B cell (primary cell): ENCODE results near the gene KIF23. TPM values are rescaled to one million over a fixed set of nuclear protein-coding genes. Genes with fewer than 3 reads are reported as not detected.
A peak's percentile ranks its signal among the peaks of the same experiment; 100 is the strongest.

Experiments used
- ATAC-seq: fragments of 200-7000 bp; cut with Tn5 transposase; one replicate; pipeline ENCODE4 v1.10.0; 2021; ENCODE audit warnings: low read depth, mild to moderate bottlenecking, moderate number of reproducible peaks, moderate library complexity
- CTCF ChIA-PET: fragments of 350-600 bp; sonication (Branson Sonifier 250); formaldehyde crosslinking; loops from one replicate; lab custom pipeline; 2021; ENCODE audit warnings: antibody characterized with exemption, inconsistent platforms; lab: Charles Lee
- POLR2A ChIA-PET: fragments of 350-600 bp; sonication (Branson Sonifier 250); formaldehyde crosslinking; loops from one replicate; lab custom pipeline; 2021; ENCODE audit warnings: antibody characterized with exemption; lab: Charles Lee
- DNase-seq: peaks from one replicate; pipeline ENCODE4 v3.0.0; 2013
- H2AFZ ChIP-seq: 2 replicates; pipeline ENCODE4 v1.6.1; 2012; ENCODE audit warnings: mild to moderate bottlenecking, low read depth, low read length; ENCODE audit not compliant: insufficient read depth, poor library complexity, severe bottlenecking
- H3K27ac ChIP-seq, 2 donors: 1 replicate in 1 of 2; 2 replicates in 1 of 2; pipeline ENCODE4 v1.5.1; 2012 to 2013; ENCODE audit warnings: low read length in 2 of 2, mild to moderate bottlenecking in 2 of 2, moderate library complexity in 1 of 2
- H3K27me3 ChIP-seq, 4 experiments: fragments of 200-600 bp in 1 of 4; sonication (generic) in 1 of 4; replicated peaks in 1 of 4; 1 replicate in 2 of 4; 2 replicates in 2 of 4; pipeline versions ENCODE4 v1.6.1 to v1.7.0; 2013 to 2016; ENCODE audit warnings: low read length in 3 of 4, mild to moderate bottlenecking in 2 of 4, mixed read lengths in 1 of 4, moderate library complexity in 1 of 4; ENCODE audit not compliant: insufficient read depth in 4 of 4, control insufficient read depth in 3 of 4; ENCODE audit errors: control extremely low read depth in 1 of 4
- H3K36me3 ChIP-seq, 2 experiments: replicated peaks in 1 of 2; 1 replicate in 1 of 2; 2 replicates in 1 of 2; pipeline versions ENCODE4 v1.6.1 to v1.7.1; 2013; ENCODE audit warnings: low read length in 1 of 2; ENCODE audit not compliant: insufficient read depth in 2 of 2, control insufficient read depth in 1 of 2; ENCODE audit errors: control extremely low read depth in 1 of 2, extremely low read depth in 1 of 2
- H3K4me1 ChIP-seq, 2 donors: fragments of 200-600 bp in 1 of 2; sonication (generic) in 1 of 2; 1 replicate in 1 of 2; 2 replicates in 1 of 2; pipeline versions ENCODE4 v1.5.1 to v1.6.1; 2013 to 2017; ENCODE audit warnings: low read length in 2 of 2; ENCODE audit not compliant: control insufficient read depth in 2 of 2, insufficient read depth in 2 of 2
- H3K4me2 ChIP-seq: replicated peaks from 2 replicates; pipeline ENCODE3; 2012; ENCODE audit warnings: mild to moderate bottlenecking, low read depth, low read length; ENCODE audit not compliant: poor library complexity, severe bottlenecking
- H3K4me3 ChIP-seq, 5 experiments: fragments of 200-600 bp in 1 of 5; sonication (generic) in 1 of 5; 1 replicate in 3 of 5; 2 replicates in 2 of 5; pipeline versions ENCODE4 v1.5.1 to v1.7.0; 2011 to 2016; ENCODE audit warnings: low read length in 4 of 5, mild to moderate bottlenecking in 4 of 5, low read depth in 2 of 5, control low read depth in 1 of 5, moderate library complexity in 1 of 5; ENCODE audit not compliant: insufficient read depth in 1 of 5; ENCODE audit errors: control extremely low read depth in 1 of 5, extremely low read depth in 1 of 5
- H3K79me2 ChIP-seq: fragments of 200-600 bp; sonication (generic); one replicate; pipeline ENCODE4 v1.6.0; 2016; ENCODE audit warnings: low read length; ENCODE audit not compliant: control insufficient read depth, insufficient read depth
- H3K9ac ChIP-seq: fragments of 200-600 bp; sonication (generic); 2 replicates; pipeline ENCODE4 v1.6.1; 2017; ENCODE audit warnings: mild to moderate bottlenecking, low read length, moderate library complexity
- H3K9me3 ChIP-seq, 3 donors: one replicate each; pipeline versions ENCODE4 v1.6.1 to v1.7.1; 2013; ENCODE audit warnings: low read length in 2 of 3; ENCODE audit not compliant: control insufficient read depth in 2 of 3, insufficient read depth in 1 of 3; ENCODE audit errors: control extremely low read depth in 1 of 3
- H4K20me1 ChIP-seq: 2 replicates; pipeline ENCODE4 v1.6.0; 2012; ENCODE audit warnings: mild to moderate bottlenecking, low read length; ENCODE audit not compliant: insufficient read depth, control insufficient read depth, poor library complexity, severe bottlenecking
- H3K27ac Mint-ChIP-seq: one replicate; pipeline ENCODE4 v1.8.0; 2021; ENCODE audit warnings: mixed read lengths
- H3K27me3 Mint-ChIP-seq: one replicate; pipeline ENCODE4 v1.8.0; 2021; ENCODE audit warnings: mixed read lengths
- H3K4me1 Mint-ChIP-seq: one replicate; pipeline ENCODE4 v1.8.0; 2021; ENCODE audit warnings: mixed read lengths
- H3K4me3 Mint-ChIP-seq: one replicate; pipeline ENCODE4 v1.8.0; 2021; ENCODE audit warnings: mixed read lengths
- H3K9me3 Mint-ChIP-seq: one replicate; pipeline ENCODE4 v1.8.0; 2022; ENCODE audit warnings: mixed read lengths; ENCODE audit not compliant: insufficient read depth
- EZH2 ChIP-seq: IDR thresholded peaks from 2 replicates; pipeline ENCODE4 v1.6.1; 2012; ENCODE audit warnings: borderline replicate concordance, low read depth, mild to moderate bottlenecking, moderate library complexity, low read length; ENCODE audit not compliant: insufficient read depth, poor library complexity, severe bottlenecking
- WGBS: methylation state at CpG from one replicate; pipeline ENCODE4 v1.1.5; 2013; ENCODE audit warnings: missing lambda C conversion rate; ENCODE audit not compliant: insufficient coverage; 5-methylcytosine and 5-hydroxymethylcytosine counted together
- intact Hi-C: fragments of 100-400 bp; cut with micrococcal nuclease; formaldehyde crosslinking; loops from one replicate; pipeline ENCODE4 v1.10.0; 2022
- polyA plus RNA-seq: library from polyadenylated mRNA; depleted of rRNA; stranded (reverse); fragments of >200 nt; gene quantifications from 2 replicates; pipeline ENCODE4 v1.2.3, GENCODE V29; 2012
- total RNA-seq, 2 donors: library from RNA; stranded (reverse); fragments of 120-200 nt in 1 of 2; gene quantifications; 1 replicate in 1 of 2; 2 replicates in 1 of 2; pipeline versions ENCODE4 v1.2.3 to v1.2.4, GENCODE V29; 2013 to 2022
- TF ChIP-seq, protein P1 (sequence below): fragments of 200-600 bp; IDR thresholded peaks from one replicate; pipeline ENCODE4 v1.8.0; 2022; ENCODE audit warnings: antibody characterized with exemption, mild to moderate bottlenecking

KIF23 gene
- total and polyA plus RNA-seq, 2 donors (not counting 1 experiment from before 2014, with no cell fraction given) = 0.30 to 0.34 TPM

- peaks cover 0 to 20% (median 8%) of the 10 kb centered on the region in 4 experiments for H3K27me3 ChIP-seq
- 100% methylated on average over 3 of the region's 7 CpGs for WGBS
- TF ChIP-seq EZH2 = no peak
- TF ChIP-seq, protein P1, sequence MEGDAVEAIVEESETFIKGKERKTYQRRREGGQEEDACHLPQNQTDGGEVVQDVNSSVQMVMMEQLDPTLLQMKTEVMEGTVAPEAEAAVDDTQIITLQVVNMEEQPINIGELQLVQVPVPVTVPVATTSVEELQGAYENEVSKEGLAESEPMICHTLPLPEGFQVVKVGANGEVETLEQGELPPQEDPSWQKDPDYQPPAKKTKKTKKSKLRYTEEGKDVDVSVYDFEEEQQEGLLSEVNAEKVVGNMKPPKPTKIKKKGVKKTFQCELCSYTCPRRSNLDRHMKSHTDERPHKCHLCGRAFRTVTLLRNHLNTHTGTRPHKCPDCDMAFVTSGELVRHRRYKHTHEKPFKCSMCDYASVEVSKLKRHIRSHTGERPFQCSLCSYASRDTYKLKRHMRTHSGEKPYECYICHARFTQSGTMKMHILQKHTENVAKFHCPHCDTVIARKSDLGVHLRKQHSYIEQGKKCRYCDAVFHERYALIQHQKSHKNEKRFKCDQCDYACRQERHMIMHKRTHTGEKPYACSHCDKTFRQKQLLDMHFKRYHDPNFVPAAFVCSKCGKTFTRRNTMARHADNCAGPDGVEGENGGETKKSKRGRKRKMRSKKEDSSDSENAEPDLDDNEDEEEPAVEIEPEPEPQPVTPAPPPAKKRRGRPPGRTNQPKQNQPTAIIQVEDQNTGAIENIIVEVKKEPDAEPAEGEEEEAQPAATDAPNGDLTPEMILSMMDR = no peak
- Mint-ChIP-seq H3K27me3 (peaks cover 19% of the 10 kb centered on the region), H3K4me1 (peaks cover 2% of the 10 kb centered on the region), H3K9me3 (peaks cover 2% of the 10 kb centered on the region), H3K4me3 (no peak overlapping the region), H3K27ac (no peak overlapping the region)
- CTCF ChIA-PET = interaction anchor here (0.5 to 12.4 kb wide), 18 partner anchors 10 to 1337 kb away, joined by 3 to 129 read pairs (median 4); partner anchors contain the start of gene TLE3
- no peaks in the 10 kb centered on the region for H4K20me1 ChIP-seq
- no peak overlapping the region for H3K4me2 ChIP-seq
- no peak overlapping the region for H3K9ac ChIP-seq
- H3K27ac ChIP-seq = no peak overlapping the region
- H3K36me3 ChIP-seq = no peaks in the 10 kb centered on the region
- intact Hi-C loops = loop anchor here (10.0 kb wide), 2 partner anchors 1110 to 1250 kb away; no protein-coding TSS in a partner anchor
- peaks cover 0 to 4% of the 10 kb centered on the region in 2 donors for H3K4me1 ChIP-seq
- no peak overlapping the region for H2AFZ ChIP-seq
- H3K9me3 ChIP-seq = peaks cover 0 to 9% (median 5%) of the 10 kb centered on the region in 3 donors
- POLR2A ChIA-PET = no interaction called here
- no peaks in the 10 kb centered on the region for H3K79me2 ChIP-seq
- no peak for DNase-seq
- H3K4me3 ChIP-seq = no peak overlapping the region
- ATAC-seq = no peak
Observed at GRCh38 chr15:69474846-69475455, 60.8 kb downstream of the KIF23 start.

DNA sequence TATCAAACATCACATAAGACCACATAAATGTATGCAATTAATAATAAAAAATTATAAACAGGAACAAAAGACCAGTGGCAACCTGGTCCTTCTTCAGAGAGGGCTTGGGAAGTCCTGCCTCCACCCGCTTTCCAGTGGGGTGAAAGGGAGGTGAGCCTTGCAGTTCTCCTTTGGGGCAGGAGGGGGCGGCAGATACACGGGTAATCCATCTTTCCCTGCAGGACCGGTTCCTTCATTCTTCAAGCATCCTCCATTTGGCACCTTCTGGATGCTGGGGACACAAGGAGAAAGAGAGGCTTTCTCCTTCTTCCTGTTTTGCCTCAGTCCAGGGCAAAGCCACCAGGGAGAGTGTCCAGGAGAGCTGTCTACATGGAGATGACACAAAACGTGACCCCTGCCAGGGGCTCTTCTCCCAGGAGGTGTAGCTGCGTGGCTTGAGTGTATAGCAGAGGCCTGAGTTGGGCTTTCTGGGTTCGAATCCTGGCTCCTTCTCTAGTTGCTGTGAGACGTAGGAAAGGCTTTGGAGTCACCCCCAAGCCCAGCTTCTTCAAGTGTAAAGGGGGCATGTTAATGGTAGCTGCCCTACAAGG, 61.7 kb downstream of the KIF23 start:
- no peak overlapping the region for H3K4me3 Mint-ChIP-seq
- H3K27me3 ChIP-seq = peaks cover 0 to 20% (median 8%) of the 10 kb centered on the region in 4 experiments
- H3K4me1 ChIP-seq = peaks cover 0 to 4% of the 10 kb centered on the region in 2 donors
- 73% methylated on average over 5 of the region's 8 CpGs for WGBS
- intact Hi-C loops = loop anchor here (10.0 kb wide), 2 partner anchors 1109 to 1249 kb away; no protein-coding TSS in a partner anchor
- DNase-seq (peak; percentile 76), ATAC-seq (peak; percentile 87)
- H3K4me3 ChIP-seq = no peak overlapping the region
- no peak overlapping the region for H3K4me2 ChIP-seq
- H3K9me3 Mint-ChIP-seq = peaks cover 2% of the 10 kb centered on the region
- no peak overlapping the region for H2AFZ ChIP-seq
- H3K4me1 Mint-ChIP-seq = peaks cover 2% of the 10 kb centered on the region
- TF ChIP-seq EZH2 = no peak
- TF ChIP-seq, protein P1 = peak; percentile 97
- no peaks in the 10 kb centered on the region for H3K36me3 ChIP-seq
- H3K9me3 ChIP-seq = peaks cover 0 to 10% (median 9%) of the 10 kb centered on the region in 3 donors
- H4K20me1 ChIP-seq = no peaks in the 10 kb centered on the region
- ChIA-PET POLR2A (interaction anchor here (0.7 kb wide), 1 partner anchor 11 kb away, joined by 5 read pairs; no protein-coding TSS in a partner anchor), CTCF (interaction anchor here (0.5 to 12.4 kb wide), 32 partner anchors 9 to 1350 kb away, joined by 3 to 129 read pairs (median 4); partner anchors contain the start of gene TLE3)
- no peak overlapping the region for H3K9ac ChIP-seq
- H3K79me2 ChIP-seq = no peaks in the 10 kb centered on the region
- peaks cover 19% of the 10 kb centered on the region for H3K27me3 Mint-ChIP-seq
- H3K27ac Mint-ChIP-seq = no peak overlapping the region
- H3K27ac ChIP-seq = no peak overlapping the region
